PFSK-1 (cell line): Measurements from ENCODE around the gene VCAM1.

Source experiments
- FOXP2 ChIP-seq: optimal IDR thresholded peaks from 2 replicates; pipeline ENCODE3; 2011; ENCODE audit warnings: borderline replicate concordance, control low read depth, inconsistent platforms; ENCODE audit not compliant: insufficient read depth; ENCODE audit errors: extremely low read length, extremely low read depth
- POLR2AphosphoS5 ChIP-seq: IDR thresholded peaks from 2 replicates; pipeline ENCODE4 v1.6.1; 2012; ENCODE audit warnings: low read depth, mild to moderate bottlenecking, control low read depth, low read length, moderate library complexity
- SIN3A ChIP-seq: IDR thresholded peaks from 2 replicates; pipeline ENCODE4 v1.6.1; 2012; ENCODE audit warnings: mild to moderate bottlenecking, low read length, moderate library complexity, borderline replicate concordance; ENCODE audit not compliant: insufficient read depth
- TAF1 ChIP-seq: IDR thresholded peaks from 2 replicates; pipeline ENCODE4 v1.6.1; 2012; ENCODE audit warnings: low read length, control low read depth, borderline replicate concordance; ENCODE audit not compliant: insufficient read depth
- TF ChIP-seq, protein P1 (sequence below), 2 experiments: IDR thresholded peaks; 2 replicates each; pipeline versions ENCODE4 v1.6.1 to v1.8.0; 2011 to 2012; ENCODE audit warnings: low read depth in 2 of 2, low read length in 2 of 2, control low read depth in 1 of 2, inconsistent platforms in 1 of 2, mild to moderate bottlenecking in 1 of 2, moderate library complexity in 1 of 2; ENCODE audit not compliant: insufficient read depth in 1 of 2

DNA sequence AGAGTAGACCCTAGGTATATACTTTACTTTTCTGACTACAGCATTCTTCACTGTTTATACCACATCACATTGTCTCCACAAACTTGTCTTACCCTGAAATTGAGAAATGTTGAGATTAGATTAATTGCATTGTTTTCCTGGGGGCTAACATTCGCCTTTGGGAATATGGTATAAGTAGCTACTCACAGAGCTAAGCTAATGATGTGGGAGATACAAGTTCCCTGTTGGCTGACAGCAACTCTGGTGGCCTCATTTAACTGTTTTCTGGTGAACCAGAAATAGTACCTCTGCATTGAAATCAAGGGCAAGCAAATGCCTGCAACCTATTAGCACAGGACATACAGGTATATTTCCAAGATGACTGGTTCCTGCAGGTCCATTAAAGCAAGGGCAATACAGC, 13.2 kb upstream of the VCAM1 start:
- TF ChIP-seq POLR2AphosphoS5: no peak
- no peak for TF ChIP-seq TAF1
- no peak for TF ChIP-seq SIN3A
- TF ChIP-seq, protein P1, sequence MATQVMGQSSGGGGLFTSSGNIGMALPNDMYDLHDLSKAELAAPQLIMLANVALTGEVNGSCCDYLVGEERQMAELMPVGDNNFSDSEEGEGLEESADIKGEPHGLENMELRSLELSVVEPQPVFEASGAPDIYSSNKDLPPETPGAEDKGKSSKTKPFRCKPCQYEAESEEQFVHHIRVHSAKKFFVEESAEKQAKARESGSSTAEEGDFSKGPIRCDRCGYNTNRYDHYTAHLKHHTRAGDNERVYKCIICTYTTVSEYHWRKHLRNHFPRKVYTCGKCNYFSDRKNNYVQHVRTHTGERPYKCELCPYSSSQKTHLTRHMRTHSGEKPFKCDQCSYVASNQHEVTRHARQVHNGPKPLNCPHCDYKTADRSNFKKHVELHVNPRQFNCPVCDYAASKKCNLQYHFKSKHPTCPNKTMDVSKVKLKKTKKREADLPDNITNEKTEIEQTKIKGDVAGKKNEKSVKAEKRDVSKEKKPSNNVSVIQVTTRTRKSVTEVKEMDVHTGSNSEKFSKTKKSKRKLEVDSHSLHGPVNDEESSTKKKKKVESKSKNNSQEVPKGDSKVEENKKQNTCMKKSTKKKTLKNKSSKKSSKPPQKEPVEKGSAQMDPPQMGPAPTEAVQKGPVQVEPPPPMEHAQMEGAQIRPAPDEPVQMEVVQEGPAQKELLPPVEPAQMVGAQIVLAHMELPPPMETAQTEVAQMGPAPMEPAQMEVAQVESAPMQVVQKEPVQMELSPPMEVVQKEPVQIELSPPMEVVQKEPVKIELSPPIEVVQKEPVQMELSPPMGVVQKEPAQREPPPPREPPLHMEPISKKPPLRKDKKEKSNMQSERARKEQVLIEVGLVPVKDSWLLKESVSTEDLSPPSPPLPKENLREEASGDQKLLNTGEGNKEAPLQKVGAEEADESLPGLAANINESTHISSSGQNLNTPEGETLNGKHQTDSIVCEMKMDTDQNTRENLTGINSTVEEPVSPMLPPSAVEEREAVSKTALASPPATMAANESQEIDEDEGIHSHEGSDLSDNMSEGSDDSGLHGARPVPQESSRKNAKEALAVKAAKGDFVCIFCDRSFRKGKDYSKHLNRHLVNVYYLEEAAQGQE (IDR thresholded peaks at IDR 0.05; ENCODE audit: insufficient read depth in 1 of 2, low read depth in 2 of 2, low read length in 2 of 2): no peak
- TF ChIP-seq FOXP2: no peak
